Subcutaneous abdominal adipose tissue (tissue), 5 donors: ENCODE measurements around the gene SEC23A.
A peak's percentile ranks its signal among the peaks of the same experiment; 100 is the strongest.
"Not testable (repeated sequence)": the region's sequence is repeated elsewhere in the genome, so short reads cannot be mapped to it uniquely, and the experiment has no call there.

Experiments
- H3K27ac ChIP-seq: one replicate; pipeline ENCODE4 v1.7.0; 2013; ENCODE audit warnings: low read depth, mild to moderate bottlenecking, inconsistent platforms, low read length, moderate library complexity
- H3K27me3 ChIP-seq, 5 donors: one replicate each; pipeline ENCODE4 v1.7.0; 2013; ENCODE audit warnings: low read length in 5 of 5, inconsistent platforms in 1 of 5; ENCODE audit not compliant: control insufficient read depth in 5 of 5, insufficient read depth in 4 of 5
- H3K36me3 ChIP-seq, 5 donors: one replicate each; pipeline ENCODE4 v1.7.0; 2013; ENCODE audit warnings: low read length in 5 of 5; ENCODE audit not compliant: control insufficient read depth in 5 of 5, insufficient read depth in 5 of 5
- H3K4me1 ChIP-seq, 5 donors: one replicate each; pipeline ENCODE4 v1.7.0; 2013; ENCODE audit warnings: low read length in 5 of 5, mild to moderate bottlenecking in 3 of 5, moderate library complexity in 1 of 5; ENCODE audit not compliant: control insufficient read depth in 5 of 5, insufficient read depth in 5 of 5
- H3K4me3 ChIP-seq, 5 donors: one replicate each; pipeline ENCODE4 v1.7.0; 2013; ENCODE audit warnings: low read length in 5 of 5, low read depth in 1 of 5
- H3K9ac ChIP-seq, 5 donors: one replicate each; pipeline ENCODE4 v1.7.0; 2013; ENCODE audit warnings: low read length in 5 of 5, mild to moderate bottlenecking in 4 of 5, moderate library complexity in 3 of 5
- H3K9me3 ChIP-seq, 5 donors: one replicate each; pipeline ENCODE4 v1.7.0; 2013; ENCODE audit warnings: low read length in 5 of 5; ENCODE audit not compliant: control insufficient read depth in 5 of 5
- donor health status: healthy.
- donor health status: healthy.
- donor health status: healthy.
- donor health status: healthy.
- donor health status: healthy.

SEC23A gene

DNA sequence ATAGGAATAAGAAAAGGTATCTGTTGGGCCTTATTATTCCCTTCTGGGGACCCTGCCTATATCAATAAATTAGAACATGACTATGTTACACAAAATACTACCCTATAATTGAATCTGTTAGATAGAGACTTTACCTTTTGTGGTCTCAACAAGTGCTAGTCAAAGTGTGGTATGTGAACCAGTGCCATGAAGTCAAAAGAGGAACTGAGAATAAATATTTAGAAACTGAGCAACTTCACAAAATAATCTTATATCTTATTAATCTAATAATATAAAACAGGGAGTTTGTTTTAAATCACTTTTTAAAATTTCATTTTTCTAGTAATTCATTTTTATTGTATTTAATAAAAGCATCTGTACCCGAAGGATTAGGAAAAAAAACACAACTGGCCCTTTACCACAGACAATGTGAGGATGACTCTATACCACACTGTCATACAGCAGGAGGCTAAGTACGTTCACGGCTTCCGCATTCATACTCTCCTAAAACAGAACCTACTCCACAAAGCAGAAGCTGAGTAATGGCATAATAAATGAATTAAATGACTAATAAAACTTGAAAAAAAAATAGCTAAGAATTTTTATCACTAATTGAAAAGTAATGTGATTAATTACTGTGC, 42.1 kb downstream of the SEC23A start:
- no peak overlapping the region for H3K4me3 ChIP-seq
- no peak overlapping the region for H3K9ac ChIP-seq
- H3K27me3 ChIP-seq = no peaks in the 10 kb centered on the region
- no peaks in the 10 kb centered on the region for H3K4me1 ChIP-seq
- peaks cover 39 to 67% (median 55%) of the 10 kb centered on the region in 5 donors for H3K36me3 ChIP-seq
- H3K9me3 ChIP-seq = peaks cover 3 to 15% (median 11%) of the 10 kb centered on the region in 5 donors
- H3K27ac ChIP-seq = no peak overlapping the region

DNA sequence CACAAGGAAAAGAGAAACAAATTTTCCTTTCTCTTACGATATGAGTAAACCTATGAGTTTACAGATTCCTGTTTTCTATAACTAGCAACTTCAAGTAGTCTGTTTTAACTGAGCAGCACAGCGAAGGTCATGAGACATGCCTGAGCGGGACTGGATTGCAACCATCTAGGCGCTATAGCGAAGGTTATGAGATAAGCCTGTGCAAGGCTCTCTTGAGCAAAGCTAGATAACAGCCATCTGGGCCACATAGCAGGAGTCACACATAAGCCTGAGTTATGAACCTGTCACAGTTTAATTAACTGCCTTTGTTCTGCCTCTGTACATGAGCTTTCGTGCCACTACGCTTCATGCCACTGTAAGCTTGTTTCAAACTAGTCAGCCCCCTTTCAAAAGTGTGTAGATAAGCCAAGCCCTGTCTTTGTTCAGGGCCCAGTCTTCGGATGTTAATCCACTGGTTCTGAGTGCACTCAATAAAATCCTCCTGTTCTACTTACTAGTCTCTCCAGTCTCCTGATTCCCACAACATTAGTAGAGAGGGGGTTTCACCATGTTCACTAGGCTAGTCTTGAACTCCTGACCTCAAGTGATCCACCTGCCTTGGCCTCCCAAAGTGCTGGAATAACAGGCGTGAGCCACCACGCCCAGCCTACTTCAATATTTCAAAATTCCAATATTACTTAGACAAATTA, 47.1 kb downstream of the SEC23A start:
- peak overlapping the region in 2 of 5 donors; percentile 8 to 28 for H3K4me3 ChIP-seq
- peaks cover 43 to 80% (median 62%) of the 10 kb centered on the region in 5 donors for H3K36me3 ChIP-seq
- H3K27ac ChIP-seq = no peak overlapping the region
- peaks cover 7 to 21% (median 16%) of the 10 kb centered on the region in 5 donors for H3K9me3 ChIP-seq
- no peak overlapping the region for H3K9ac ChIP-seq
- no peaks in the 10 kb centered on the region for H3K27me3 ChIP-seq
- H3K4me1 ChIP-seq = no peaks in the 10 kb centered on the region

DNA sequence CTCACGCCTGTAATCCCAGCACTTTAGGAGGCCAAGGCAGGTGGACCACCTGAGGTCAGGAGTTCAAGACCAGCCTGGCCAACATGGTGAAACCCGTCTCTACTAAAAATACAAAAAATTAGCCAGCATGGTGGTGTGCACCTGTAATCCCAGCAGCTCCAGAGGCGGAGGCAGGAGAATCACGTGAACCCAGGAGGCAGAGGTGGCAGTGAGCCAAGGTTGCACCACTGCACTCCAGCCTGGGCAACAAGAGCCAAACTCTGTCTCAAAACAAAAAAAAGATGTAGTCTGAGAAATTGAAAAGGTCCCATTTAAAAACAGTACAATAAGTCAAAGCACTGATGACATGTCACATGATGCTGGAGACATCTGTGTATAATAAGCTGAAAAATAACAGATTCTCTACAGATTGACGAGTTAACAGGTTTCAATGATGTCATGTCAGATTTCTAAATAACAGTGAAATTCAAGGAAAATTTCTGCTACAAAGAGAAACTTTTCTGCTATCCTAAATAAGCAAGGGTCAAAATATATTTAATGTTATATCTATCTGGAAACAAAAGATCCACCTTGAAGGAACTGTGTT, 50.1 kb downstream of the SEC23A start:
- not testable (repeated sequence) for H3K4me1 ChIP-seq, H3K4me3 ChIP-seq, H3K27ac ChIP-seq, H3K9ac ChIP-seq, H3K27me3 ChIP-seq
- Histone ChIP-seq H3K36me3 (peaks cover 32 to 81% (median 75%) of the 10 kb centered on the region in 5 donors), H3K9me3 (peaks cover 7 to 21% (median 16%) of the 10 kb centered on the region in 5 donors)

DNA sequence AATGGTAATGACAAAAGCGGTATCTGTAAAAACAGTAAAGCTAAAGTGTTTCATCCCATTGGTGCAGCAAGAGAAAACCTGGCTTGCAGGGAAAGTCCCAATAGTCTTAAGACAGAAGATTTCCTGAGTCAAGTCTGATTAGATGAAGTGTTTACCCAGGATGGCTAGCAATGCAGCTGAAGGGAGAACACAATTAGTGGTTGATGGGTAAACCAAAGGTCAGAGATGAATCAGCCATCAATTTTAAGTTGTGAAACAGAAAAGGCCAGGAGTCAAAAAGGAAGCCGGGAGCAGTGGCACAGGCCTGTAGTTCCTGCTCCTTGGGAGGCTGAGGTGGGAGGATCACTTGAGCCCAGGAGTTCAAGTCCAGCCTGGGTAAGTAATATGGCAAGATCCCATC, 52.6 kb downstream of the SEC23A start:
- no peaks in the 10 kb centered on the region for H3K27me3 ChIP-seq
- peaks cover 46 to 84% (median 79%) of the 10 kb centered on the region in 5 donors for H3K36me3 ChIP-seq
- H3K9ac ChIP-seq = no peak overlapping the region
- no peak overlapping the region for H3K4me3 ChIP-seq
- peaks cover 0 to 3% (median 0%) of the 10 kb centered on the region in 5 donors for H3K9me3 ChIP-seq
- H3K27ac ChIP-seq = no peak overlapping the region
- no peaks in the 10 kb centered on the region for H3K4me1 ChIP-seq

DNA sequence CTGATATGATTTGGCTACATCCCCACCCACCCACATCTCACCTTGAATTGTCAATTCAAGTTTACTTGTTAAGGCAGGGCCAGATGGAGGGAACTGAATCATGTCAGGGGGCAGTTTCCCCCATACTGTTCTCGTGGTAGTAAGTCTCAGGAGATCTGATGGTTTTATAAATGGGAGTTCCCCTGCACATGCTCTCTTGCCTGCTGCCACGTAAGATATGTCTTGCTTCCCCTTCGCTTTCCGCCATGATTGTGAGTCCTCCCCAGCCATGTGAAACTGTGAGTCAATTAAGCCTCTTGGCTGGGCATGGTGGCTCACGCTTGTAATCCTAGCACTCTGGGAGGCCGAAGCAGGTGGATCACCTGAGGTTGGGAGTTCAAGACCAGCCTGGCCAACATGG, 57.1 kb downstream of the SEC23A start:
- H3K4me1 ChIP-seq, H3K27me3 ChIP-seq, H3K9ac ChIP-seq, H3K27ac ChIP-seq, H3K9me3 ChIP-seq, H3K4me3 ChIP-seq: not testable (repeated sequence)
- peaks cover 54 to 74% (median 68%) of the 10 kb centered on the region in 5 donors for H3K36me3 ChIP-seq

DNA sequence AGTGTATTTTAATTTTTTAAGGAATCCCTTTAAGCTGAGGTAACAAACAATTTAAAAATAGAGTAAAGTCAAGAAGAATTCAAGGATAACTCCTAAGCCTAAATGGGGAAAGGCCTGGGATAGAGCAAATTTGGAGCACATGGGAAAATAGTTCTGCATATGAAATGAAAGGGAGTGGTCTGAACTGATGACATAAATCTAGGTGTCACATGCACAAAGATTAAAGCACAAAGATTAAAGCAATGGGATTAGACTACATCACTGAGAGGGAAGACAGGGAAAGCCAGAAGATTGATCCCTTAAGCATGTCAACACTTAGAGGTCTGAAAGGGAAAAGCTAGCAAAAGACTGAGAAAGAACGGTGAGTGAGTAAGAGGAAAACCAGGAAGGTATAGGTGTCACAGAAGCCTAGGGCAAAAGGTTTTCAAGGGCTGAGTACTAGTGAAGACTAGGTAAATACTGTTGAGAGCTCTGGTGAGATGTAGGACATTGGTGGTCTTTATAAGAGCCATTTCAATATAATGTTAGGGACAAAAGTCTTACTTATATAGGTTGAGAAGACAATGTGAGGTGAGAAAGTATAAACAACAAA, 59.6 kb downstream of the SEC23A start:
- Histone ChIP-seq H3K4me1 (no peaks in the 10 kb centered on the region), H3K27me3 (no peaks in the 10 kb centered on the region), H3K9me3 (no peaks in the 10 kb centered on the region), H3K9ac (no peak overlapping the region), H3K36me3 (peaks cover 66 to 83% (median 72%) of the 10 kb centered on the region in 5 donors), H3K4me3 (no peak overlapping the region), H3K27ac (no peak overlapping the region)

DNA sequence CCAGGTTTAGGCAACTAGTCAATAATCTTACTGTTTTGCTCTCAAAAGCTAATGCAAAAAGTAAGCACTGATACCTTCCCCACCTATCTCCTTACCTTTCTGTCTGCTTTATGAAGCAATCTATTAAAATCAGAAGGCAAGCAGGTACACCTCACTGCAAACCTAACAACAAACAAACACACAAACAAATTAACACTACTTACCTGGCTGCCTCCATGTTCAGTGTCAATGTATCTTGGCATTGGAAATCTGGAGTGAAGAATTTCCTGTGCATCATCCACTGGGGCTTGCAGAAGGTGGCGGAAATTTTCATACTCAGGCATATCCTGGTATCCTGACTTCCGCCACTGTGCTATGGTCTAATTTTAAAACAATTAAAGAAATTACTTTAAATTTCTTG, 62.5 kb downstream of the SEC23A start:
- no peak overlapping the region for H3K27ac ChIP-seq
- H3K27me3 ChIP-seq = no peaks in the 10 kb centered on the region
- no peak overlapping the region for H3K4me3 ChIP-seq
- H3K36me3 ChIP-seq = peaks cover 61 to 83% (median 77%) of the 10 kb centered on the region in 5 donors
- no peaks in the 10 kb centered on the region for H3K9me3 ChIP-seq
- no peak overlapping the region for H3K9ac ChIP-seq
- no peaks in the 10 kb centered on the region for H3K4me1 ChIP-seq

DNA sequence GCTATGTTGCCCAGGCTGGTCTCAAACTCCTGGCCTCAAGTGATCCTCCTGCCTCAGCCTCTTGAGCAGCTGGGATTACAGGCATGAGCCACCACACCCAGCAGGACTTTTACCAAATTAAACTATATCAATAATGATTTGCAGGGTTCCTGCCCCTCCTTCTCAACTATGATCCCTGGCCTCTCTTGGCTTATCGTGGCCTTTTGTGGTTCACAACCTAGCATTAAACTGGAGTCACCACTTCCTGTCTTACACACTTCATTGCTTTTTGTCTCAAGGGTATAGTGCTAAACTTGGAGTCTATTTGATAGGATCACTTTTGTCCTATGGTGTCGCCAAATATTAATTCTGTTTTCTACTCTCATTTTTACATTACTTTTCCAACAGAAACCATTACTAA, 64.5 kb downstream of the SEC23A start:
- H3K4me1 ChIP-seq = peaks cover 0 to 7% (median 0%) of the 10 kb centered on the region in 5 donors
- no peaks in the 10 kb centered on the region for H3K9me3 ChIP-seq
- H3K27ac ChIP-seq = no peak overlapping the region
- H3K27me3 ChIP-seq = no peaks in the 10 kb centered on the region
- H3K9ac ChIP-seq = no peak overlapping the region
- no peak overlapping the region for H3K4me3 ChIP-seq
- peaks cover 56 to 73% (median 66%) of the 10 kb centered on the region in 5 donors for H3K36me3 ChIP-seq

DNA sequence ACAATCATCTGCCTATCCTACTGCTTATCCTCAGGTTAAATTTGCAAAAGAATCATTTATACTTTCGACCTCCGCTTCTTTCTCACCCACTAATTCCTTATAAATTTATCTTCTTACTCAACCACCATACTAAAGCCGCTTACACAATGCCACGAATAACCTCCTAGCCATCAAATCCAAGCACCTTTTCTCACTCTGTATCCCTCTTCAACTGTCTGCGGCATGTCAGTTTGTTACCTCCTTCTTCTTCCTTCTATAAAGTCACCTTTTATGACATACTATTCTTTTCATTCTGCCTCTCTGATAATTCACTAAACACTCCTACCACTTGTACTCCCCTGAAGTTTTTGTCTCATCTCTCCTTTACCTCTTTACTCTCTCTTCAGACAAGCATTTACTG, 66.3 kb downstream of the SEC23A start:
- Histone ChIP-seq H3K27ac (no peak overlapping the region), H3K36me3 (peaks cover 57 to 78% (median 65%) of the 10 kb centered on the region in 5 donors), H3K4me3 (no peak overlapping the region)

DNA sequence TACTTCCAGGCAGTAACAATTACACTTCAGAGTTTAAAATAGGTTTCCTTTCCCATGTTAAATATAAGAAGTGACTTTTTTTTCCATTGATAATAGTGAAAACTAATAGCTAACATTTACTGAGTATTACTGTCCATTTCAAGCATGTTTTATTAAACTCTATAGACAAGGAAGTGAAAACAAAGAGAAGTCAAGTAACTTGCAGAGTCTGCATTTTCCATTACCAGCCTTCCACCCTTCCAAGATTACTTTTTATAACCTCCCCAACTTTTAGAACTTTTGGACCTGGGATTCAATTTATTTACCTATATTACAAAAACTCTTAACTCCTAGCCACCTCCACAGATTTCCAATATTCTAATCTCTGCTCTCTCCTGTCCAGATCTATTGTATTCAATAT, 67.7 kb downstream of the SEC23A start:
- Histone ChIP-seq H3K4me3 (no peak overlapping the region), H3K4me1 (peaks cover 0 to 7% (median 0%) of the 10 kb centered on the region in 5 donors), H3K9ac (no peak overlapping the region), H3K27me3 (no peaks in the 10 kb centered on the region), H3K9me3 (no peaks in the 10 kb centered on the region), H3K36me3 (peaks cover 63 to 82% (median 69%) of the 10 kb centered on the region in 5 donors), H3K27ac (no peak overlapping the region)

More for the DNA sequence above, 66.3 kb downstream of the SEC23A start:
- no peaks in the 10 kb centered on the region for H3K27me3 ChIP-seq
- H3K9me3 ChIP-seq = no peaks in the 10 kb centered on the region
- no peak overlapping the region for H3K9ac ChIP-seq
- H3K4me1 ChIP-seq = peaks cover 0 to 7% (median 0%) of the 10 kb centered on the region in 5 donors
